Activated T-helper 9 cell treated with anti-CD3 and anti-CD28 coated beads, Interleukin-2, amount 50 U/mL, for 16 hours (primary cell): Measurements from ENCODE around the gene ACIN1.

ENCODE experiments used
- DNase-seq: peaks from one replicate; pipeline ENCODE4 v3.0.0-alpha.2; 2020; ENCODE audit warnings: low read depth

Gene ACIN1

GRCh38 chr14:23104591-23105347 lies 9.8 kb upstream of the ACIN1 start, which contains the start of gene CIROP:
CIROP (minus strand) TSS chr14:23104989; CDS start chr14:23104920, 69 bp downstream.
- no peak for DNase-seq

GRCh38 chr14:23104070-23104590 lies 9.2 kb upstream of the ACIN1 start:
- DNase-seq: no peak

GRCh38 chr14:23103581-23103980 lies 8.6 kb upstream of the ACIN1 start:
- DNase-seq: no peak

GRCh38 chr14:23102801-23103200 lies 7.9 kb upstream of the ACIN1 start:
- DNase-seq: no peak

GRCh38 chr14:23101986-23102625 lies 7.2 kb upstream of the ACIN1 start:
- DNase-seq: no peak

GRCh38 chr14:23101213-23101970 lies 6.5 kb upstream of the ACIN1 start:
- DNase-seq: no peak

GRCh38 chr14:23099212-23099861 lies 4.4 kb upstream of the ACIN1 start:
- no peak for DNase-seq

GRCh38 chr14:23097786-23098185 lies 2.9 kb upstream of the ACIN1 start:
- DNase-seq: no peak

- DNase-seq: peak; percentile 98
Measured at GRCh38 chr14:23095196-23096108, 516 bp upstream of the ACIN1 start, which contains the start of gene C14orf119. C14orf119 (plus strand) TSS chr14:23095505; CDS start chr14:23097659, 2,154 bp downstream.

GRCh38 chr14:23093991-23094665 lies 808 bp downstream of the ACIN1 start:
- DNase-seq: peak; percentile 62

- no peak for DNase-seq
Measured at GRCh38 chr14:23093526-23093925, 1.4 kb downstream of the ACIN1 start.

GRCh38 chr14:23093104-23093503 lies 1.8 kb downstream of the ACIN1 start:
- no peak for DNase-seq

- no peak for DNase-seq
Measured at GRCh38 chr14:23091294-23092225, 3.4 kb downstream of the ACIN1 start.

- DNase-seq: no peak
Measured at GRCh38 chr14:23090254-23090636, 4.7 kb downstream of the ACIN1 start.

GRCh38 chr14:23089498-23090253 lies 5.3 kb downstream of the ACIN1 start:
- DNase-seq: no peak

- DNase-seq: no peak
Measured at GRCh38 chr14:23086565-23086964, 8.4 kb downstream of the ACIN1 start.

- no peak for DNase-seq
Measured at GRCh38 chr14:23085458-23085857, 9.5 kb downstream of the ACIN1 start.

- no peak for DNase-seq
Measured at GRCh38 chr14:23080474-23080873, 14.5 kb downstream of the ACIN1 start.
